HepG2 (cell line): ENCODE measurements around the gene ZNF561. TPM values are rescaled to one million over a fixed set of nuclear protein-coding genes. Genes with fewer than 3 reads are reported as not detected.
A peak's percentile ranks its signal among the peaks of the same experiment; 100 is the strongest.

Source experiments
- GLI4 ChIP-seq: sonication (generic); formaldehyde crosslinking; IDR thresholded peaks from 2 replicates; pipeline ENCODE4 v1.5.1; 2020; ENCODE audit warnings: missing genetic modification reagents, mild to moderate bottlenecking, moderate library complexity, borderline replicate concordance
- HNRNPH1 ChIP-seq: fragments of 200-400 bp; formaldehyde crosslinking; optimal IDR thresholded peaks from 2 replicates; pipeline ENCODE3; 2017; ENCODE audit warnings: mild to moderate bottlenecking, low read depth, low read length
- IRX3 ChIP-seq: sonication (generic); formaldehyde crosslinking; IDR thresholded peaks from 2 replicates; pipeline ENCODE4 v1.8.1; 2023; ENCODE audit warnings: mild to moderate bottlenecking, low read depth, missing genetic modification reagents, borderline replicate concordance
- ISL2 ChIP-seq: sonication (generic); formaldehyde crosslinking; IDR thresholded peaks from 2 replicates; pipeline ENCODE4 v1.5.0; 2020; ENCODE audit warnings: missing genetic modification reagents
- JUNB ChIP-seq: sonication (generic); formaldehyde crosslinking; IDR thresholded peaks from 2 replicates; pipeline ENCODE4 v1.8.0; 2022; ENCODE audit warnings: missing genetic modification reagents, mild to moderate bottlenecking, borderline replicate concordance
- KDM5B ChIP-seq: sonication (generic); formaldehyde crosslinking; IDR thresholded peaks from 2 replicates; pipeline ENCODE4 v1.4.0; 2020; ENCODE audit warnings: missing genetic modification reagents, mild to moderate bottlenecking, borderline replicate concordance
- MAZ ChIP-seq, 2 experiments: sonication (generic) in 1 of 2; formaldehyde crosslinking in 1 of 2; IDR thresholded peaks; 2 replicates each; pipeline versions ENCODE4 v1.5.0 to v1.6.1; 2012 to 2020; ENCODE audit warnings: low read depth in 2 of 2, mild to moderate bottlenecking in 2 of 2, borderline replicate concordance in 1 of 2, improper control_type of control experiment in 1 of 2, low read length in 1 of 2, missing genetic modification reagents in 1 of 2, moderate library complexity in 1 of 2
- MIXL1 ChIP-seq: IDR thresholded peaks from 2 replicates; pipeline ENCODE4 v1.6.1; 2016
- PTBP1 ChIP-seq: fragments of 200-400 bp; formaldehyde crosslinking; IDR thresholded peaks from 2 replicates; pipeline ENCODE4 v1.6.1; 2018; ENCODE audit warnings: low read length, low read depth; ENCODE audit not compliant: poor library complexity, severe bottlenecking
- SALL2 ChIP-seq: sonication (generic); formaldehyde crosslinking; IDR thresholded peaks from 2 replicates; pipeline ENCODE4 v1.8.1; 2023; ENCODE audit warnings: mild to moderate bottlenecking, missing genetic modification reagents, inconsistent platforms
- TBL1XR1 ChIP-seq: fragments of 150-350 bp; IDR thresholded peaks from 2 replicates; pipeline ENCODE4 v1.6.1; 2014; ENCODE audit warnings: borderline replicate concordance, low read length; ENCODE audit not compliant: partially characterized antibody
- ZMYM2 ChIP-seq: sonication (generic); formaldehyde crosslinking; IDR thresholded peaks from 2 replicates; pipeline ENCODE4 v1.8.0; 2022; ENCODE audit warnings: mild to moderate bottlenecking, missing genetic modification reagents
- ZNF232 ChIP-seq: sonication (generic); formaldehyde crosslinking; IDR thresholded peaks from 2 replicates; pipeline ENCODE4 v1.4.0; 2020; ENCODE audit warnings: missing genetic modification reagents, borderline replicate concordance
- ZNF274 ChIP-seq: sonication (generic); formaldehyde crosslinking; IDR thresholded peaks from 2 replicates; pipeline ENCODE4 v1.5.1; 2020; ENCODE audit warnings: mild to moderate bottlenecking, missing genetic modification reagents
- ZNF589 ChIP-seq: sonication (generic); formaldehyde crosslinking; conservative IDR thresholded peaks from 2 replicates; pipeline ENCODE4 v1.8.0; 2022; ENCODE audit warnings: mild to moderate bottlenecking, moderate library complexity, missing genetic modification reagents
- ZNF709 ChIP-seq: sonication (generic); formaldehyde crosslinking; IDR thresholded peaks from 2 replicates; pipeline ENCODE4 v1.5.0; 2020; ENCODE audit warnings: mild to moderate bottlenecking, missing genetic modification reagents
- ZNF781 ChIP-seq: sonication (generic); formaldehyde crosslinking; IDR thresholded peaks from 2 replicates; pipeline ENCODE4 v1.5.1; 2020; ENCODE audit warnings: borderline replicate concordance, mild to moderate bottlenecking, missing genetic modification reagents; ENCODE audit errors: not compliant biosample characterization
- polyA plus RNA-seq, 8 experiments: library from polyadenylated mRNA; depleted of rRNA in 3 of 8; stranded (reverse) in 7 of 8; unstranded in 1 of 8; fragments of >200 nt; fragmentation: Illumina TruSeq in 4 of 8; extraction: Trizol in 4 of 8; gene quantifications; 2 replicates each; pipeline versions ENCODE4 v1.2.1 to v1.2.3, GENCODE V29; 2011 to 2016; ENCODE audit warnings: low read depth in 4 of 8, missing spikeins in 1 of 8, mixed read lengths in 1 of 8; ENCODE audit not compliant: insufficient read depth in 1 of 8
- total RNA-seq, 5 experiments: library from RNA; depleted of rRNA; stranded (reverse); fragments of >200 nt; fragmentation: Illumina TruSeq; extraction: Trizol; gene quantifications; 2 replicates each; pipeline ENCODE4 v1.2.3, GENCODE V29; 2016; ENCODE audit warnings: low read depth in 1 of 5
- TF ChIP-seq, protein P1 (sequence below): sonication (generic); formaldehyde crosslinking; IDR thresholded peaks from 2 replicates; pipeline ENCODE4 v1.5.0; 2020; ENCODE audit warnings: mild to moderate bottlenecking, missing genetic modification reagents, borderline replicate concordance
- TF ChIP-seq, protein P2 (sequence below): sonication (generic); formaldehyde crosslinking; IDR thresholded peaks from 2 replicates; pipeline ENCODE4 v1.4.0; 2020; ENCODE audit warnings: mild to moderate bottlenecking, missing genetic modification reagents
- TF ChIP-seq, protein P3 (sequence below), 2 experiments: sonication (generic) in 1 of 2; formaldehyde crosslinking in 1 of 2; IDR thresholded peaks; 2 replicates each; pipeline versions ENCODE4 v1.5.1 to v1.6.1; 2011 to 2020; ENCODE audit warnings: borderline replicate concordance in 1 of 2, low read depth in 1 of 2, low read length in 1 of 2, mild to moderate bottlenecking in 1 of 2, missing genetic modification reagents in 1 of 2, moderate library complexity in 1 of 2

Gene ZNF561
- total and polyA plus RNA-seq, 2 of the 13 experiments (the other 11 are each of a cell fraction or from before 2014, with no cell fraction given): 19.8 to 35.1 TPM

DNA sequence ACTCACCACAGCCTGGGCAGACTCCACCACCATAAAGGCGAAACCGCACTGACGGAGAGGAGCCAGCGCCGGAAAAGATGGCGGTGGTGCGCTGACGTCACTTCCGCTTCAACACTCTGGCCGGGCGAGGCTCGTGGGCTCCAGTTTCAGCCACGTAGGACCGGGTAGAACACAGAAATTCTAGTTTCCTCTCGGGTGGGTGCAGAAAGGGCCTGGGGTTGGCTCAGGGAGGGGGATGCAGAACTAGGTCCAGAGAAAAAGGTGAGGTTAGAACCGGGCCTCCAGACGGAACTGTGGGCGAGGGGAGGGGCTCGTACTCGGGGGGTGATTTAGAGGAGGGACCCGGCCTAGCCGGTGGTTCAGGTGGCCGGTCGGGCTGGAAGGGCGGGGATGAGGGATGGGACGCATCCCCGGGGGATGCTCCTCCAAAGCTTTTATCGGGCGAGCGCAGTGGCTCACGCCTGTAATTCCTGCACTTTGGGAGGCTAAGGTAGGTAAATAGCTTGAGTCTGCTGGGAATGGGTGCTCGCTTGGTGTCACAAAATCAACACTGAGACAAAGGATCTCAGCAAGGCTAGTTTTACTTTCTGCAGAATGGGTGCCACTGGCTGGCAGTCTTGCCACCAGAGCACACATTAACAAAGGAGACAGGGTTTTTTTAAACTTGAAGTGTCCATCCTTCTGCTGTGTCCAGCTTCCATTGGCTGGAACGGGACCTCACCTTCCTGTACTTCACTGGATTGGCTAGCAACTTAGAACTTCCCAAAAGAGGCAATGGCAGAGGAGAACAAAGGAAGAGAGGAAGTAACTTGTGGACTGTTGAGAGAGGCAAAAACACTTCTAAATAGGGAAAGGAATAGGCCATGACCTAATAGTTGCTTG lies at the start of gene ZNF561 (continued):
- TF ChIP-seq IRX3 (no peak), ZNF274 (CRISPR knock-in tag) (no peak), ZMYM2 (CRISPR knock-in tag) (no peak), SALL2 (CRISPR knock-in tag) (no peak; the same call in 1 of the 2 replicates), ZNF589 (CRISPR knock-in tag) (0 out of 2 replicates have a peak, but pooled peaks have one; percentile 44), ISL2 (CRISPR knock-in tag) (no peak; the same call in 1 of the 2 replicates), ZNF781 (peak; percentile 59), JUNB (CRISPR knock-in tag) (peak; percentile 69; the same call in 1 of the 2 replicates), MAZ (IDR thresholded peaks at IDR 0.05; ENCODE audit: borderline replicate concordance, low read depth, low read length) (peak; percentile 60; the same call in 1 of the 2 replicates), MAZ (CRISPR knock-in tag; IDR thresholded peaks at IDR 0.05; ENCODE audit: low read depth) (peak; percentile 41; the same call in 1 of the 2 replicates), ZNF709 (no peak), GLI4 (CRISPR knock-in tag) (no peak), MIXL1 (CRISPR knock-in tag) (no peak; the same call in 1 of the 2 replicates), ZNF232 (CRISPR knock-in tag) (no peak; the same call in 1 of the 2 replicates), PTBP1 (no peak), KDM5B (CRISPR knock-in tag) (peak; percentile 84; the same call in 1 of the 2 replicates), TBL1XR1 (peak; percentile 27), HNRNPH1 (peak; percentile 62)
- TF ChIP-seq, protein P1, sequence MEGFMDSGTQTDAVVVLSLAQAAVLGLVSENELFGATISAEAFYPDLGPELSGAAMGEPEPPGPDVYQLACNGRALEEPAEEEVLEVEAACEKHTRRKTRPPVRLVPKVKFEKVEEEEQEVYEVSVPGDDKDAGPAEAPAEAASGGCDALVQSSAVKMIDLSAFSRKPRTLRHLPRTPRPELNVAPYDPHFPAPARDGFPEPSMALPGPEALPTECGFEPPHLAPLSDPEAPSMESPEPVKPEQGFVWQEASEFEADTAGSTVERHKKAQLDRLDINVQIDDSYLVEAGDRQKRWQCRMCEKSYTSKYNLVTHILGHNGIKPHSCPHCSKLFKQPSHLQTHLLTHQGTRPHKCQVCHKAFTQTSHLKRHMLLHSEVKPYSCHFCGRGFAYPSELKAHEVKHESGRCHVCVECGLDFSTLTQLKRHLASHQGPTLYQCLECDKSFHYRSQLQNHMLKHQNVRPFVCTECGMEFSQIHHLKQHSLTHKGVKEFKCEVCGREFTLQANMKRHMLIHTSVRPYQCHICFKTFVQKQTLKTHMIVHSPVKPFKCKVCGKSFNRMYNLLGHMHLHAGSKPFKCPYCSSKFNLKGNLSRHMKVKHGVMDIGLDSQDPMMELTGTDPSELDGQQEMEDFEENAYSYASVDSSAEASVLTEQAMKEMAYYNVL: 0 out of 2 replicates have a peak, but pooled peaks have one; percentile 52
- TF ChIP-seq, protein P2, sequence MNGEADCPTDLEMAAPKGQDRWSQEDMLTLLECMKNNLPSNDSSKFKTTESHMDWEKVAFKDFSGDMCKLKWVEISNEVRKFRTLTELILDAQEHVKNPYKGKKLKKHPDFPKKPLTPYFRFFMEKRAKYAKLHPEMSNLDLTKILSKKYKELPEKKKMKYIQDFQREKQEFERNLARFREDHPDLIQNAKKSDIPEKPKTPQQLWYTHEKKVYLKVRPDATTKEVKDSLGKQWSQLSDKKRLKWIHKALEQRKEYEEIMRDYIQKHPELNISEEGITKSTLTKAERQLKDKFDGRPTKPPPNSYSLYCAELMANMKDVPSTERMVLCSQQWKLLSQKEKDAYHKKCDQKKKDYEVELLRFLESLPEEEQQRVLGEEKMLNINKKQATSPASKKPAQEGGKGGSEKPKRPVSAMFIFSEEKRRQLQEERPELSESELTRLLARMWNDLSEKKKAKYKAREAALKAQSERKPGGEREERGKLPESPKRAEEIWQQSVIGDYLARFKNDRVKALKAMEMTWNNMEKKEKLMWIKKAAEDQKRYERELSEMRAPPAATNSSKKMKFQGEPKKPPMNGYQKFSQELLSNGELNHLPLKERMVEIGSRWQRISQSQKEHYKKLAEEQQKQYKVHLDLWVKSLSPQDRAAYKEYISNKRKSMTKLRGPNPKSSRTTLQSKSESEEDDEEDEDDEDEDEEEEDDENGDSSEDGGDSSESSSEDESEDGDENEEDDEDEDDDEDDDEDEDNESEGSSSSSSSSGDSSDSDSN (CRISPR knock-in tag): peak; percentile 71
- TF ChIP-seq, protein P3, sequence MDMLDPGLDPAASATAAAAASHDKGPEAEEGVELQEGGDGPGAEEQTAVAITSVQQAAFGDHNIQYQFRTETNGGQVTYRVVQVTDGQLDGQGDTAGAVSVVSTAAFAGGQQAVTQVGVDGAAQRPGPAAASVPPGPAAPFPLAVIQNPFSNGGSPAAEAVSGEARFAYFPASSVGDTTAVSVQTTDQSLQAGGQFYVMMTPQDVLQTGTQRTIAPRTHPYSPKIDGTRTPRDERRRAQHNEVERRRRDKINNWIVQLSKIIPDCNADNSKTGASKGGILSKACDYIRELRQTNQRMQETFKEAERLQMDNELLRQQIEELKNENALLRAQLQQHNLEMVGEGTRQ (IDR thresholded peaks at IDR 0.05; ENCODE audit: low read depth, low read length): no peak
- TF ChIP-seq, protein P3 (CRISPR knock-in tag; IDR thresholded peaks at IDR 0.05; ENCODE audit: borderline replicate concordance): no peak
